Vagina (tissue), 2 donors: ENCODE data around the gene CCDC170.

Experiments used
- POLR2A ChIP-seq, 2 donors: fragments of 450-650 bp; IDR thresholded peaks; one replicate each; pipeline ENCODE4 v1.6.1; 2017; ENCODE audit warnings: antibody characterized with exemption in 2 of 2, mild to moderate bottlenecking in 2 of 2, moderate library complexity in 2 of 2
- TF ChIP-seq, protein P1 (sequence below), 3 experiments: fragments of 450-650 bp in 2 of 3; fragments of 200-600 bp in 1 of 3; sonication (generic) in 1 of 3; IDR thresholded peaks; one replicate each; pipeline ENCODE4 v1.5.1; 2017 to 2019; ENCODE audit warnings: antibody characterized with exemption in 3 of 3, mild to moderate bottlenecking in 2 of 3, moderate library complexity in 2 of 3

GRCh38 chr6:151620179-151620578 lies 126.4 kb downstream of the CCDC170 start:
- no peak for TF ChIP-seq POLR2A (IDR thresholded peaks at IDR 0.05)
- TF ChIP-seq, protein P1, sequence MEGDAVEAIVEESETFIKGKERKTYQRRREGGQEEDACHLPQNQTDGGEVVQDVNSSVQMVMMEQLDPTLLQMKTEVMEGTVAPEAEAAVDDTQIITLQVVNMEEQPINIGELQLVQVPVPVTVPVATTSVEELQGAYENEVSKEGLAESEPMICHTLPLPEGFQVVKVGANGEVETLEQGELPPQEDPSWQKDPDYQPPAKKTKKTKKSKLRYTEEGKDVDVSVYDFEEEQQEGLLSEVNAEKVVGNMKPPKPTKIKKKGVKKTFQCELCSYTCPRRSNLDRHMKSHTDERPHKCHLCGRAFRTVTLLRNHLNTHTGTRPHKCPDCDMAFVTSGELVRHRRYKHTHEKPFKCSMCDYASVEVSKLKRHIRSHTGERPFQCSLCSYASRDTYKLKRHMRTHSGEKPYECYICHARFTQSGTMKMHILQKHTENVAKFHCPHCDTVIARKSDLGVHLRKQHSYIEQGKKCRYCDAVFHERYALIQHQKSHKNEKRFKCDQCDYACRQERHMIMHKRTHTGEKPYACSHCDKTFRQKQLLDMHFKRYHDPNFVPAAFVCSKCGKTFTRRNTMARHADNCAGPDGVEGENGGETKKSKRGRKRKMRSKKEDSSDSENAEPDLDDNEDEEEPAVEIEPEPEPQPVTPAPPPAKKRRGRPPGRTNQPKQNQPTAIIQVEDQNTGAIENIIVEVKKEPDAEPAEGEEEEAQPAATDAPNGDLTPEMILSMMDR (IDR thresholded peaks at IDR 0.05) = no peak
